ENCODE results near the gene RAMP1.

- no peak for TF ChIP-seq CTCF (IDR thresholded peaks at IDR 0.05 in 4 of 5, conservative IDR thresholded peaks at IDR 0.05 in 1 of 5)
- no peak for TF ChIP-seq POLR2A (IDR thresholded peaks at IDR 0.05)
Measured at GRCh38 chr2:237818066-237818473, 41.4 kb upstream of the RAMP1 start.
